Umbilical cord (tissue), 2 donors: ENCODE data around the gene CAAP1. TPM values are rescaled to one million over a fixed set of nuclear protein-coding genes. Genes with fewer than 3 reads are reported as not detected.
"Not testable (repeated sequence)": the region's sequence is repeated elsewhere in the genome, so short reads cannot be mapped to it uniquely, and the experiment has no call there.

Experiments
- DNase-seq: peaks from one replicate; pipeline ENCODE4 v3.0.0-alpha.2; 2015; ENCODE audit warnings: low spot score
- total RNA-seq: library from RNA; depleted of rRNA; stranded (reverse); fragments of >200 nt; gene quantifications from one replicate; pipeline ENCODE4 v1.2.3, GENCODE V29; 2014; ENCODE audit warnings: low replicate concordance; ENCODE audit not compliant: insufficient read depth

Gene CAAP1, protein sequence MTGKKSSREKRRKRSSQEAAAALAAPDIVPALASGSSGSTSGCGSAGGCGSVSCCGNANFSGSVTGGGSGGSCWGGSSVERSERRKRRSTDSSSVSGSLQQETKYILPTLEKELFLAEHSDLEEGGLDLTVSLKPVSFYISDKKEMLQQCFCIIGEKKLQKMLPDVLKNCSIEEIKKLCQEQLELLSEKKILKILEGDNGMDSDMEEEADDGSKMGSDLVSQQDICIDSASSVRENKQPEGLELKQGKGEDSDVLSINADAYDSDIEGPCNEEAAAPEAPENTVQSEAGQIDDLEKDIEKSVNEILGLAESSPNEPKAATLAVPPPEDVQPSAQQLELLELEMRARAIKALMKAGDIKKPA
- 13.2 TPM for total RNA-seq

DNA sequence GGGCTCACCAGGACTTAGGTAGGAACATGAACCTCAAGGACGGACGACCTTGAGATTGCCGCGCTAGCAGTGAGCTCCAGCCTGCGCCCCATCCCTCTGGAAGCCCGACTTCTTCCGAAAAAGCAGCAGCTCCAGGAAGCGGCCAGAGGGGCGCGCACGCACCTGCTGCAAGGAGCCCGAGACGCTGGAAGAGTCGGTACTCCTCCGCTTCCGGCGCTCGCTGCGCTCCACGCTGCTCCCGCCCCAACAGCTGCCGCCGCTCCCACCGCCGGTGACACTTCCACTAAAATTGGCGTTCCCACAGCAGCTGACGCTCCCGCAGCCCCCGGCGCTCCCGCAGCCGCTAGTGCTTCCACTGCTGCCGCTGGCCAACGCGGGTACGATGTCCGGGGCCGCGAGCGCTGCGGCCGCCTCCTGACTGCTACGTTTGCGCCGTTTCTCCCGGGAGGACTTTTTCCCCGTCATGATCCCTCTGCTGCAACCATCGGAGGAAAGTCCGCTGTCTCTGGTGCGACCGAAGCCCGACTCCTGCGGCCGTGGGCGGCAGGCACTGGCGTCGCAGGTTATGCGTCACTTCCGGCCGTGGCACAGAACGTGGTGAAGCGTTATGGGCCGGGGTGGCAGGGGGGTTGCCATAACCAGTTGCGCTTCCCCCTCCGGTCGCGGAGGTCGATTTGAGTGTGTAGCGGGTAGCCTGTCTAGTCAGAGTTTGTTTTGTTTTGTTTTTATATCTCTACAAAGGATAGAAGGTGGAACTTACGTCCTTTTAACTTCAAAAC lies at the start of gene CAAP1:
Gene CAAP1 (minus strand): TSS at position 552 of the 779 bp plus-strand sequence. CDS start 87 bp downstream, at position 465.
- DNase-seq: peak; percentile 96

DNA sequence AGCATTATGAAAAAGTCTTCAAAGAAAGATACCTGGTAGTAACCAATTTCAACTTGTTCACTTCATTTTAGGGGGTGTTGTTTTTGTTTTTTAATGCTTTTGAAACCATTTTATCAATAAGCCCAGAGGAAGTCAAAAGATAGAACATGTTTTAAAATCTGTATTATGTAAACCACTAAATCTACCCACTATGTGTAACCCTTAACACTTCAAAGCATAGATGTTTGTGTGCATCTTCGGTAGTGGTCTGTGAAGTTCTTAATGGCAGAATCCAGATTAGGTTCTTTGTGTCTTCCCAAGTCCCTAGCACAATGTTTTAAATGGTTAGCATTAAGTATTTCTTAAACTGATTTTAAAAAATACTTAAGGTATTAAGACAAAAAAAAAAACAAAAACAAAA lies 48.2 kb upstream of the CAAP1 start:
- no peak for DNase-seq

- DNase-seq: no peak
These were observed 47.5 kb upstream of the CAAP1 start for GRCh38 chr9:26939955-26940711.

- DNase-seq: no peak
These were observed 45.3 kb upstream of the CAAP1 start for GRCh38 chr9:26937816-26938371.

- DNase-seq: no peak
These were observed 43.2 kb upstream of the CAAP1 start for GRCh38 chr9:26935847-26936246.

DNA sequence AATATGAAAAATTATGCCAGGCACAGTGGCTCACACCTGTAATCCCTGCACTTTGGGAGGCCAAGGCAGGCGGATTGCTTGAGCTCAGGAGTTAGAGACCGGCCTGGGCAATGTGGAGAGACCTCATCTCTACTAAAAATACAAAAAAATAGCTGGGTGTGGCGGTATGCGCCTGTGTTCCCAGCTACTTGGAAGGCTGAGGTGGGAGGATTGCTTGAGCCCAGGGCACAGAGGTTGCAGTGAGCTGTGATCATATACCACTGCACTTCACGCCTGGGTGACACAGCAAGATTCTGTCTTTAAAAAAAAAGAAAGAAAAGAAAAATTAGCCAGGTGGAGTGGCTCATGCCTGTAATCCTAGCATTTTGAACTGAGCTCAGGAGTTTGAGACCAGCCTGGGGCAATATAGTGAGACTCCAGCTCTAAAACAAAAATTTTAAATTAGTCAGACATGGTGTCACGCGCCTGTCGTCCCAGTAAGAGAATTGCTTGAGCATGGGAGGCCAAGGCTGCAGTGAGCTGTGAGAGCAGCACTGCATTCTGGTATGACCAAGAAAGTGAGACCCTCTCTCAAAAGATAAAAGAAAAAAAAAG lies 36.4 kb upstream of the CAAP1 start:
- no peak for DNase-seq

DNA sequence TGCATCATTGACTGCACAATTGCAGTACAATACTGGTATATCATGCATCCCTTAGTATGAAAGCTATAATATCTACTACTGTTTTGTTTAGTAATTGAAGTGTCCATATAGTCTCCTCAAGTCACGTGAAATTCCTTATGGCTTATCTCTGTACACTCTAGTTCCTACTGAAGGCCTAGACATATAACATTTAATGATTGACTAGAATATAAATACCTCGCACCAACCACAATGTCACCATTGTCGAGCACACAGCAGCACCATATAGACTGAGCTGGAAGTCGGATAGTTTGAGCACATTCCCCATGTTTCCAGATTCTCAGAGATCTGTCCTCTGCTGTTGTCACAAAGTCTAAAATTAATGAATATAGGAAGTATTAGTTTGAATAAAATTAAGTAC lies 33.0 kb upstream of the CAAP1 start:
- no peak for DNase-seq

- DNase-seq: no peak
These were observed 27.1 kb upstream of the CAAP1 start for GRCh38 chr9:26919698-26920097.

- DNase-seq: no peak
These were observed 20.6 kb upstream of the CAAP1 start for GRCh38 chr9:26913138-26913668.

GRCh38 chr9:26904671-26905070 lies 12.1 kb upstream of the CAAP1 start:
- no peak for DNase-seq

- no peak for DNase-seq
These were observed 11.5 kb upstream of the CAAP1 start for GRCh38 chr9:26904070-26904469.

- no peak for DNase-seq
These were observed 551 bp upstream of the CAAP1 start for GRCh38 chr9:26893030-26893676.

- DNase-seq: no peak
These were observed 876 bp downstream of the CAAP1 start for GRCh38 chr9:26891726-26892125.

DNA sequence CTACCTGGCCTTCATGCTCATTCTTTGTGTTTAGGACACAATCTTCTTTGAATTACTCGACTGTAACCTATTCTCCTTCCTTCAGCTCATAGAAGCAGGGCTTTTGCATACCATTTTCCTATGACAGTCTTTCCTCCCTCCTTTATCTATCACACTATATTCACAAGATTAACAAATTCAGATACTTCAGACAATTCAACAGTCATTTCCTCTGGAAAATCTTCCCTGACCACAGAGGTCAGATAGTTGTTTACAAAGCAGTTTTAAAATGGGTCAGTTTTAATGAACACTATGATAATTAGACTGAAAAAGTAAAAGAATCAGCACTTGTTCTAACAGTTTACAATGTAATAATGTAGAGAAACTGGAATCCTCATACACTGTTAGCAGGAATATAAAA lies 4.3 kb downstream of the CAAP1 start:
- DNase-seq: no peak

DNA sequence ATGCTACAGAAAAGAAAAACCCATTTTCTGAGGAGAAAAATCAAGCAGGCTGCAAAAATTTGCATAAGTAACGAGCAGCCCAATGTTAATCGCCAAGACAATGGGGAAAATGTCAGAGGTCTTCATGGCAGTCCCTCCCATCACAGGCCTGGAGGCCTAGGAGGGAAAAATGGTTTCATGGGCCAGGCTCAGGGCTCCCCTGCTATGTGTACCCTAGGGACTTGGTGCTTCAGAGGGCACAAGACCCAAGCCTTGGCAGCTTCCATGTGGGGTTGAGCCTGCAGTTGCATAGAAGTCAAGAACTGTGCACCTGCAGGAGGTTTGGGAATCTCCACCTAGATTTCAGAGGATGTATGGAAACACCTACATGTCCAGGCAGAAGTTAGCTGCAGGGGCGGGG lies 10.4 kb downstream of the CAAP1 start:
- DNase-seq: no peak

- no peak for DNase-seq
These were observed 12.3 kb downstream of the CAAP1 start for GRCh38 chr9:26880262-26880661.

DNA sequence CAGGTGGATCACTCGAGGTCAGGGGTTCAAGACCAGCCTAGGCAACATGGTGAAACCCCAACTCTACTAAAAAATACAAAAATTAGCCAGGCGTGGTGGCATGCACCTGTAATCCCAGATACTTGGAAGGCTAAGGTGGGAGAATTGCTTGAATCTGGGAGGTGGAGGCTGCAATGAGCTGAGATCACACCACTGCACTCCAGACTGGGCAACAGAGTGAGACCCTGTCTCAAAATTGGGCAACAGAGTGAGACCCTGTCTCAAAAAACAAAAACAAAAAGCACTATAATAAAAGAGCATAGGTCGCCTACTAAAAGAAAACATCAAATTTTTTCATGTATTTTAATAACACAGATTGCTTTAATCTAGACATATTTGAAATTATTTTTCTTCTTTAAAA lies 17.4 kb downstream of the CAAP1 start:
- not testable (repeated sequence) for DNase-seq

- DNase-seq: no peak
These were observed 22.3 kb downstream of the CAAP1 start for GRCh38 chr9:26870292-26870691.

DNA sequence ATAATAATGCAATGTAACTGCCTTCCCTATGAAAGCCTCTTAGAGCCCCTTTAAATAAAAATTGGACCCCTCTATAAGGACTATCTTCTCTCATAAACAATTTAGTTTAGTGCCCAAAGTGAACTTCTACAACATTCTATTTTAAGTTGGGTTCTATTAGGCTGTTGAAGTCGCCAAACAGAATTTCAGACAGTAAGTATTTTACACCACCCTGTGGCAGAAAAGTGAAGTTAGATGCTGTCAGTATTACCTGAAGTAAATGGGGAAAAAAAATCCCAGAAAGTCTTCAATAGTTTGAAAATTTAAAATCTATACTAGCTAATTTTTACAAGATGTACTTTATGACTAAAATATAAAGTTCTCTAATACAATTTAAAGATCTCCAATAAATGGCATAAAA lies 29.5 kb downstream of the CAAP1 start:
- DNase-seq: peak; percentile 9

GRCh38 chr9:26856413-26857032 lies 36.1 kb downstream of the CAAP1 start:
- no peak for DNase-seq
